H1 (cell line): Measurements from ENCODE around the gene RGL1. TPM values are rescaled to one million over a fixed set of nuclear protein-coding genes. Genes with fewer than 3 reads are reported as not detected.

Experiments used
- CTCF ChIA-PET: fragments of 300-600 bp; sonication (Branson Sonifier 250); formaldehyde crosslinking; loops from one replicate; lab custom pipeline; 2021; ENCODE audit not compliant: partially characterized antibody; lab: Charles Lee
- POLR2A ChIA-PET: fragments of 300-600 bp; sonication (Branson Sonifier 250); formaldehyde crosslinking; loops from one replicate; lab custom pipeline; 2021; ENCODE audit warnings: inconsistent platforms; ENCODE audit not compliant: partially characterized antibody; lab: Charles Lee
- DNase-seq, 2 experiments: peaks; one replicate each; pipeline versions ENCODE4 v3.0.0 to v3.0.0-alpha.2; 2010 to 2022; ENCODE audit warnings: low spot score in 2 of 2, low read depth in 1 of 2, mixed read lengths in 1 of 2
- FAIRE-seq: peaks from 2 replicates; lab custom pipeline; 2011; peaks lifted over from hg19 to GRCh38; lab: Jason Lieb, UNC
- H2AFZ ChIP-seq: 2 replicates; pipeline ENCODE4 v1.8.1; 2012; ENCODE audit warnings: low read length, inconsistent platforms
- H2AK5ac ChIP-seq: 2 replicates; pipeline ENCODE4 v1.6.1; 2013; ENCODE audit warnings: low read depth, low read length
- H2BK120ac ChIP-seq: replicated peaks from 2 replicates; pipeline ENCODE3; 2013; ENCODE audit warnings: low read depth, low read length, inconsistent platforms
- H2BK12ac ChIP-seq: 2 replicates; pipeline ENCODE4 v1.6.1; 2013; ENCODE audit warnings: low read depth, low read length
- H2BK15ac ChIP-seq: 2 replicates; pipeline ENCODE4 v1.6.1; 2013; ENCODE audit warnings: low read length
- H2BK20ac ChIP-seq: 2 replicates; pipeline ENCODE4 v1.6.1; 2013; ENCODE audit warnings: low read length
- H2BK5ac ChIP-seq: 2 replicates; pipeline ENCODE4 v1.6.1; 2013; ENCODE audit warnings: low read depth, low read length
- H3K14ac ChIP-seq: 2 replicates; pipeline ENCODE4 v1.6.1; 2013; ENCODE audit warnings: inconsistent platforms; ENCODE audit not compliant: insufficient read length
- H3K18ac ChIP-seq: 2 replicates; pipeline ENCODE4 v1.6.1; 2013; ENCODE audit warnings: low read length; ENCODE audit errors: extremely low read depth
- H3K23ac ChIP-seq: 2 replicates; pipeline ENCODE4 v1.6.1; 2013; ENCODE audit warnings: inconsistent platforms; ENCODE audit not compliant: insufficient read length
- H3K23me2 ChIP-seq: 2 replicates; pipeline ENCODE4 v1.6.1; 2013; ENCODE audit warnings: low read depth, low read length
- H3K27ac ChIP-seq: 2 replicates; pipeline ENCODE4 v1.6.1; 2011; ENCODE audit warnings: low read depth, low read length, inconsistent platforms
- H3K27me3 ChIP-seq, 4 experiments: replicated peaks in 1 of 4; 1 replicate in 1 of 4; 2 replicates in 3 of 4; pipeline versions ENCODE4 v1.6.1 to v1.8.1; 2011 to 2013; ENCODE audit warnings: low read length in 3 of 4, mild to moderate bottlenecking in 3 of 4, inconsistent platforms in 2 of 4, mixed read lengths in 2 of 4, moderate library complexity in 1 of 4; ENCODE audit not compliant: control insufficient read depth in 3 of 4, insufficient read depth in 3 of 4; ENCODE audit errors: extremely low read depth in 1 of 4
- H3K36me3 ChIP-seq, 4 experiments: 2 replicates each; pipeline versions ENCODE4 v1.6.1 to v1.8.1; 2011 to 2013; ENCODE audit warnings: mild to moderate bottlenecking in 4 of 4, low read length in 3 of 4, moderate library complexity in 2 of 4, control low read depth in 1 of 4, inconsistent platforms in 1 of 4; ENCODE audit not compliant: insufficient read depth in 4 of 4, control insufficient read depth in 2 of 4
- H3K4ac ChIP-seq: replicated peaks from 2 replicates; pipeline ENCODE3; 2013; ENCODE audit warnings: low read length, low read depth, mixed read lengths, inconsistent platforms; ENCODE audit not compliant: insufficient read length
- H3K4me1 ChIP-seq, 4 experiments: replicated peaks in 1 of 4; 1 replicate in 1 of 4; 2 replicates in 3 of 4; pipeline versions ENCODE4 v1.6.1 to v1.8.1; 2011 to 2013; ENCODE audit warnings: low read length in 3 of 4, inconsistent platforms in 2 of 4, mixed read lengths in 1 of 4; ENCODE audit not compliant: insufficient read depth in 4 of 4, control insufficient read depth in 3 of 4
- H3K4me2 ChIP-seq, 2 experiments: 2 replicates each; pipeline versions ENCODE4 v1.6.1 to v1.8.1; 2011 to 2013; ENCODE audit warnings: low read depth in 2 of 2, low read length in 2 of 2, control low read depth in 1 of 2, inconsistent platforms in 1 of 2, mild to moderate bottlenecking in 1 of 2; ENCODE audit not compliant: insufficient read depth in 1 of 2
- H3K4me3 ChIP-seq, 4 experiments: fragments of 200-600, 300-600 bp in 1 of 4; sonication (generic), shearing (Covaris generic), sonication (Bioruptor Twin) in 1 of 4; 2 replicates each; pipeline versions ENCODE4 v1.5.1 to v1.8.1; 2011 to 2016; ENCODE audit warnings: low read length in 4 of 4, low read depth in 3 of 4, control low read depth in 2 of 4, inconsistent platforms in 2 of 4, mild to moderate bottlenecking in 2 of 4, mixed read lengths in 1 of 4, moderate library complexity in 1 of 4; ENCODE audit not compliant: insufficient read depth in 2 of 4; ENCODE audit errors: extremely low read depth in 1 of 4
- H3K56ac ChIP-seq: replicated peaks from 2 replicates; pipeline ENCODE3; 2013; ENCODE audit warnings: low read depth, mild to moderate bottlenecking, mixed read lengths, low read length, inconsistent platforms; ENCODE audit not compliant: insufficient read length
- H3K79me1 ChIP-seq: 2 replicates; pipeline ENCODE4 v1.6.1; 2013; ENCODE audit warnings: low read depth, low read length, control low read depth
- H3K79me2 ChIP-seq, 2 experiments: 2 replicates each; pipeline versions ENCODE4 v1.6.1 to v1.8.1; 2012 to 2013; ENCODE audit warnings: low read length in 2 of 2, mild to moderate bottlenecking in 2 of 2, inconsistent platforms in 1 of 2; ENCODE audit not compliant: insufficient read depth in 2 of 2, control insufficient read depth in 1 of 2
- H3K9ac ChIP-seq, 4 experiments: replicated peaks in 1 of 4; 1 replicate in 1 of 4; 2 replicates in 3 of 4; pipeline versions ENCODE4 v1.6.1 to v1.8.1; 2011 to 2013; ENCODE audit warnings: low read depth in 3 of 4, low read length in 3 of 4, control low read depth in 2 of 4, mild to moderate bottlenecking in 2 of 4, moderate library complexity in 2 of 4, inconsistent platforms in 1 of 4; ENCODE audit errors: extremely low read depth in 1 of 4
- H3K9me3 ChIP-seq, 2 experiments: 2 replicates each; pipeline versions ENCODE4 v1.6.1 to v1.8.1; 2012 to 2013; ENCODE audit warnings: mild to moderate bottlenecking in 2 of 2, moderate library complexity in 2 of 2, control low read depth in 1 of 2, inconsistent platforms in 1 of 2, low read depth in 1 of 2, low read length in 1 of 2, mixed read lengths in 1 of 2; ENCODE audit not compliant: insufficient read depth in 2 of 2
- H4K20me1 ChIP-seq, 2 experiments: replicated peaks in 1 of 2; 2 replicates each; pipeline versions ENCODE3 to v1.8.1; 2011 to 2013; ENCODE audit warnings: inconsistent platforms in 2 of 2, low read length in 2 of 2, mild to moderate bottlenecking in 1 of 2; ENCODE audit not compliant: insufficient read depth in 2 of 2, control insufficient read depth in 1 of 2
- H4K5ac ChIP-seq: 2 replicates; pipeline ENCODE4 v1.6.1; 2013; ENCODE audit warnings: low read length, low read depth, mixed read lengths, inconsistent platforms; ENCODE audit not compliant: insufficient read length
- H4K8ac ChIP-seq: 2 replicates; pipeline ENCODE4 v1.8.0; 2013; ENCODE audit warnings: mild to moderate bottlenecking, moderate library complexity, low read length, inconsistent platforms; ENCODE audit not compliant: insufficient read depth; ENCODE audit errors: extremely low read depth
- H4K91ac ChIP-seq: replicated peaks from 2 replicates; pipeline ENCODE3; 2013; ENCODE audit warnings: low read length, mixed read lengths, inconsistent platforms; ENCODE audit not compliant: insufficient read length
- GTF2F1 ChIP-seq: IDR thresholded peaks from 2 replicates; pipeline ENCODE4 v1.6.1; 2012; ENCODE audit warnings: low read depth, low read length, improper control_type of control experiment, borderline replicate concordance
- JUND ChIP-seq: IDR thresholded peaks from 2 replicates; pipeline ENCODE4 v1.6.1; 2011; ENCODE audit warnings: mild to moderate bottlenecking, improper control_type of control experiment, low read length
- TAF7 ChIP-seq: optimal IDR thresholded peaks from 2 replicates; pipeline ENCODE3; 2011; ENCODE audit warnings: low read depth, mild to moderate bottlenecking, inconsistent platforms, low read length, moderate library complexity, borderline replicate concordance
- WGBS, 2 experiments: shearing (Covaris generic) in 1 of 2; methylation state at CpG; one replicate each; pipeline versions ENCODE4 v1.1.6 to v1.1.7; 2013 to 2015; ENCODE audit warnings: low lambda C conversion rate in 2 of 2, mixed read lengths in 2 of 2, inconsistent platforms in 1 of 2, low coverage in 1 of 2, missing lambda C conversion rate in 1 of 2; ENCODE audit not compliant: insufficient replicate concordance in 2 of 2, insufficient coverage in 1 of 2, insufficient read length in 1 of 2; ENCODE audit errors: extremely low coverage in 1 of 2, missing lambda C conversion rate in 1 of 2; 5-methylcytosine and 5-hydroxymethylcytosine counted together
- polyA plus RNA-seq, 7 experiments: library from polyadenylated mRNA; depleted of rRNA in 3 of 7; stranded (reverse) in 5 of 7; unstranded in 2 of 7; fragments of >200 nt in 5 of 7; fragments of 200-250 nt in 2 of 7; gene quantifications; 1 replicate in 5 of 7; 2 replicates in 1 of 7; 4 replicates in 1 of 7; pipeline versions ENCODE4 v1.2.1 to v1.2.3, GENCODE V29; 2011 to 2013; ENCODE audit warnings: missing spikeins in 2 of 7, mixed read lengths in 2 of 7
- total RNA-seq: library from RNA; stranded (reverse); fragmentation: NEBNext Ultra II Directional; extraction: Animal tissue kit (Norgen Biotek cat#: 25700); gene quantifications from 2 replicates; pipeline ENCODE4 v1.2.1, GENCODE V29; 2021

Gene RGL1
- total and polyA plus RNA-seq, 2 of the 8 experiments (the other 6 are each of a cell fraction or from before 2014, with no cell fraction given) = 0.98 to 2.4 TPM

DNA sequence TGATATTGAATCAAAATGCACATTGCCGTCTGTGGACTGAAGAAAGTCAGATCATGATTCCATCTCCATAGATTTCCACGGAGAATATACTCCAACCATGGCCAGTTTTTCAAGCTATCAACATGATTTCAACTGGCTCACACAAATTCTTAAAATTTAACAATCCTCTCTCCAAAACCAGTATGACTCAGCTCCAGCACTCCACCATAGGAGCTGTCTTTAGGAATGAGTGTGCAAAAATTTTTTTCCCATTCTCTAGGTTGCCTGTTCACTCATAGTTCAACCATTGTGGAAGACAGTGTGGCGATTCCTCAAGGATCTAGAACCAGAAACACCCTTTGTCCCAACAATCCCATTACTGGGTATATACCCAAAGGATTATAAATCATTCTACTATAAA lies 40.8 kb downstream of the RGL1 start:
- no peaks in the 10 kb centered on the region for H3K4me1 ChIP-seq
- no peak overlapping the region for H2BK120ac ChIP-seq
- H2BK12ac ChIP-seq = no peak overlapping the region
- no peak overlapping the region for H3K56ac ChIP-seq
- H2BK5ac ChIP-seq = no peak overlapping the region
- WGBS, 2 experiments = 94% methylated on average over 3 of the region's 3 CpGs; no CpG with 5 or more reads in 1 of the 2 experiments
- no peaks in the 10 kb centered on the region for H3K79me1 ChIP-seq
- no peak overlapping the region for H2AK5ac ChIP-seq
- H3K27me3 ChIP-seq = no peaks in the 10 kb centered on the region
- H3K14ac ChIP-seq = no peak overlapping the region
- no peak overlapping the region for H3K23ac ChIP-seq
- no peak overlapping the region for H4K5ac ChIP-seq
- no peak overlapping the region for H4K91ac ChIP-seq
- no peak overlapping the region for H2AFZ ChIP-seq
- no peaks in the 10 kb centered on the region for H3K9me3 ChIP-seq
- H3K4ac ChIP-seq = no peak overlapping the region
- FAIRE-seq = no peak
- no peak overlapping the region for H3K27ac ChIP-seq
- H3K9ac ChIP-seq = no peak overlapping the region
- ChIA-PET POLR2A (no interaction called here), CTCF (interaction anchor here (1.4 kb wide), 1 partner anchor 70 kb away, joined by 3 read pairs; no protein-coding TSS in a partner anchor)
- DNase-seq = no peak
- H3K36me3 ChIP-seq = no peaks in the 10 kb centered on the region
- no peaks in the 10 kb centered on the region for H3K79me2 ChIP-seq
- no peaks in the 10 kb centered on the region for H3K23me2 ChIP-seq
- no peaks in the 10 kb centered on the region for H4K20me1 ChIP-seq
- no peak overlapping the region for H3K4me3 ChIP-seq
- no peak overlapping the region for H3K4me2 ChIP-seq
- no peak overlapping the region for H2BK20ac ChIP-seq
- H4K8ac ChIP-seq = no peak overlapping the region
- H3K18ac ChIP-seq = no peak overlapping the region
- no peak overlapping the region for H2BK15ac ChIP-seq
- no peak for TF ChIP-seq JUND
- no peak for TF ChIP-seq GTF2F1
- TF ChIP-seq TAF7 = no peak
